Nephron progenitor cell (in vitro differentiated cells): ENCODE data around the gene BAZ1A.

Experiments
- DNase-seq: peaks from one replicate; pipeline ENCODE4 v3.0.0; 2021
- H3K27ac Mint-ChIP-seq: 2 replicates; pipeline ENCODE4 v1.8.0; 2021; ENCODE audit warnings: mild to moderate bottlenecking, moderate library complexity, mixed read lengths
- H3K27me3 Mint-ChIP-seq: 2 replicates; pipeline ENCODE4 v1.8.0; 2021; ENCODE audit warnings: mild to moderate bottlenecking, low read depth, mixed read lengths; ENCODE audit not compliant: poor library complexity
- H3K36me3 Mint-ChIP-seq: 2 replicates; pipeline ENCODE4 v1.8.0; 2021; ENCODE audit warnings: low read depth, mixed read lengths
- H3K4me1 Mint-ChIP-seq: 2 replicates; pipeline ENCODE4 v1.8.0; 2021; ENCODE audit warnings: mixed read lengths
- H3K4me3 Mint-ChIP-seq: 2 replicates; pipeline ENCODE4 v1.8.0; 2021; ENCODE audit warnings: mild to moderate bottlenecking, moderate library complexity, mixed read lengths
- H3K9me3 Mint-ChIP-seq: 2 replicates; pipeline ENCODE4 v1.8.0; 2021; ENCODE audit warnings: mild to moderate bottlenecking, moderate library complexity, mixed read lengths
- TF ChIP-seq, protein P1 (sequence below): fragments of 200-600 bp; sonication (generic); IDR thresholded peaks from 2 replicates; pipeline ENCODE4 v1.5.0; 2021; ENCODE audit warnings: antibody characterized with exemption

The BAZ1A gene

GRCh38 chr14:34775922-34776321 lies 99.2 kb downstream of the BAZ1A start:
- Mint-ChIP-seq H3K4me3 (no peak overlapping the region), H3K27me3 (no peaks in the 10 kb centered on the region), H3K9me3 (no peaks in the 10 kb centered on the region), H3K36me3 (peaks cover 73% of the 10 kb centered on the region), H3K27ac (no peak overlapping the region), H3K4me1 (no peaks in the 10 kb centered on the region)
- DNase-seq, result no peak
- TF ChIP-seq, protein P1, sequence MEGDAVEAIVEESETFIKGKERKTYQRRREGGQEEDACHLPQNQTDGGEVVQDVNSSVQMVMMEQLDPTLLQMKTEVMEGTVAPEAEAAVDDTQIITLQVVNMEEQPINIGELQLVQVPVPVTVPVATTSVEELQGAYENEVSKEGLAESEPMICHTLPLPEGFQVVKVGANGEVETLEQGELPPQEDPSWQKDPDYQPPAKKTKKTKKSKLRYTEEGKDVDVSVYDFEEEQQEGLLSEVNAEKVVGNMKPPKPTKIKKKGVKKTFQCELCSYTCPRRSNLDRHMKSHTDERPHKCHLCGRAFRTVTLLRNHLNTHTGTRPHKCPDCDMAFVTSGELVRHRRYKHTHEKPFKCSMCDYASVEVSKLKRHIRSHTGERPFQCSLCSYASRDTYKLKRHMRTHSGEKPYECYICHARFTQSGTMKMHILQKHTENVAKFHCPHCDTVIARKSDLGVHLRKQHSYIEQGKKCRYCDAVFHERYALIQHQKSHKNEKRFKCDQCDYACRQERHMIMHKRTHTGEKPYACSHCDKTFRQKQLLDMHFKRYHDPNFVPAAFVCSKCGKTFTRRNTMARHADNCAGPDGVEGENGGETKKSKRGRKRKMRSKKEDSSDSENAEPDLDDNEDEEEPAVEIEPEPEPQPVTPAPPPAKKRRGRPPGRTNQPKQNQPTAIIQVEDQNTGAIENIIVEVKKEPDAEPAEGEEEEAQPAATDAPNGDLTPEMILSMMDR, result no peak

DNA sequence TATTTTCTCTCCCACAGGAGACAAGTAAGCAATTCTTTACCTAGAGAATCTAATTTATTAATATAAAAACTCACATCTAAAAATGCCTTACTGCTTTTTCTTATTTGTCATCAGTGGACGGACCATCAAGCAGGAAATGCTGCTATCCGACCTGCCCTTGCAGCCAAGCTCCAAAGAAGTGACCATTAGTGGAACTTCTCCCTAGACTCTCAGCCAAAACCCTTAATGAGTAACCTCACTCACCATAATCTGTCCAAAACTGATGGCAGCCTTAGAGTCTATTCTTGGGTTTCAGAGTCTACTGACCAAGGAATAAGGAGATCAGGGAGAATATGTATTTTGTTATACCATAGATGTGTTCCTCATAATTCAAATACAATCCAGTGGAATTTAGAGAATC lies 99.8 kb downstream of the BAZ1A start:
- H3K27me3 Mint-ChIP-seq, result no peaks in the 10 kb centered on the region
- TF ChIP-seq, protein P1, result no peak
- peaks cover 74% of the 10 kb centered on the region for H3K36me3 Mint-ChIP-seq
- no peak overlapping the region for H3K27ac Mint-ChIP-seq
- DNase-seq, result no peak
- no peak overlapping the region for H3K4me3 Mint-ChIP-seq
- H3K4me1 Mint-ChIP-seq, result no peaks in the 10 kb centered on the region
- H3K9me3 Mint-ChIP-seq, result no peaks in the 10 kb centered on the region

GRCh38 chr14:34770901-34771300 lies 104.3 kb downstream of the BAZ1A start:
- TF ChIP-seq, protein P1, result no peak
- Mint-ChIP-seq H3K27ac (no peak overlapping the region), H3K4me3 (no peak overlapping the region)

GRCh38 chr14:34766606-34767005 lies 108.6 kb downstream of the BAZ1A start:
- DNase-seq, result no peak
- Mint-ChIP-seq H3K27me3 (no peaks in the 10 kb centered on the region), H3K27ac (peak overlapping the region; percentile 62), H3K9me3 (no peaks in the 10 kb centered on the region), H3K4me1 (no peaks in the 10 kb centered on the region), H3K4me3 (no peak overlapping the region), H3K36me3 (peaks cover 34% of the 10 kb centered on the region)
- TF ChIP-seq, protein P1, result no peak

More at GRCh38 chr14:34770901-34771300, 104.3 kb downstream of the BAZ1A start:
- no peak for DNase-seq
- H3K9me3 Mint-ChIP-seq, result no peaks in the 10 kb centered on the region
- H3K27me3 Mint-ChIP-seq, result no peaks in the 10 kb centered on the region
- H3K36me3 Mint-ChIP-seq, result peaks cover 49% of the 10 kb centered on the region
- H3K4me1 Mint-ChIP-seq, result no peaks in the 10 kb centered on the region

GRCh38 chr14:34766060-34766459 lies 109.1 kb downstream of the BAZ1A start:
- no peaks in the 10 kb centered on the region for H3K9me3 Mint-ChIP-seq
- peak overlapping the region; percentile 62 for H3K27ac Mint-ChIP-seq
- H3K4me1 Mint-ChIP-seq, result no peaks in the 10 kb centered on the region
- no peaks in the 10 kb centered on the region for H3K27me3 Mint-ChIP-seq
- TF ChIP-seq, protein P1, result no peak
- DNase-seq, result no peak
- H3K4me3 Mint-ChIP-seq, result no peak overlapping the region
- peaks cover 34% of the 10 kb centered on the region for H3K36me3 Mint-ChIP-seq

- H3K4me3 Mint-ChIP-seq, result no peak overlapping the region
Measured at GRCh38 chr14:34755215-34755614, 119.9 kb downstream of the BAZ1A start.

More at GRCh38 chr14:34755215-34755614, 119.9 kb downstream of the BAZ1A start:
- Mint-ChIP-seq H3K36me3 (peaks cover 42% of the 10 kb centered on the region), H3K27me3 (no peaks in the 10 kb centered on the region), H3K27ac (no peak overlapping the region), H3K4me1 (no peaks in the 10 kb centered on the region), H3K9me3 (no peaks in the 10 kb centered on the region)
- DNase-seq, result no peak
- TF ChIP-seq, protein P1, result no peak
